ENCODE measurements around the gene ANKMY1. TPM values are rescaled to one million over a fixed set of nuclear protein-coding genes. Genes with fewer than 3 reads are reported as not detected.

The ANKMY1 gene
- 9.7 TPM for polyA plus RNA-seq (ENCODE audit: insufficient read length)

GRCh38 chr2:240557808-240558207 lies at the start of gene ANKMY1:
TSS of gene ANKMY1 (minus strand) at chr2:240557988. CDS start at chr2:240557335, 653 bp downstream.
- DNase-seq (ENCODE audit: low read depth), result no peak

- no peak for DNase-seq (ENCODE audit: low read depth)
Observed at GRCh38 chr2:240605867-240606743, 48.3 kb upstream of the ANKMY1 start.

- no peak for DNase-seq (ENCODE audit: low read depth)
Observed at GRCh38 chr2:240604939-240605716, 47.3 kb upstream of the ANKMY1 start.

- DNase-seq (ENCODE audit: low read depth), result peak; percentile 29
Observed at GRCh38 chr2:240604291-240604938, 46.6 kb upstream of the ANKMY1 start.

- DNase-seq (ENCODE audit: low read depth), result no peak
Observed at GRCh38 chr2:240603846-240604245, 46.1 kb upstream of the ANKMY1 start.

GRCh38 chr2:240603081-240603835 lies 45.5 kb upstream of the ANKMY1 start:
- no peak for DNase-seq (ENCODE audit: low read depth)

- no peak for DNase-seq (ENCODE audit: low read depth)
Observed at GRCh38 chr2:240602266-240603050, 44.7 kb upstream of the ANKMY1 start.

GRCh38 chr2:240601831-240602160 lies 44.0 kb upstream of the ANKMY1 start:
- no peak for DNase-seq (ENCODE audit: low read depth)

GRCh38 chr2:240601061-240601830 lies 43.5 kb upstream of the ANKMY1 start:
- DNase-seq (ENCODE audit: low read depth), result no peak

GRCh38 chr2:240600451-240600961 lies 42.7 kb upstream of the ANKMY1 start:
- no peak for DNase-seq (ENCODE audit: low read depth)

GRCh38 chr2:240599141-240599583 lies 41.4 kb upstream of the ANKMY1 start:
- DNase-seq (ENCODE audit: low read depth), result no peak

GRCh38 chr2:240598311-240598911 lies 40.6 kb upstream of the ANKMY1 start:
- DNase-seq (ENCODE audit: low read depth), result no peak

GRCh38 chr2:240597419-240598181 lies 39.8 kb upstream of the ANKMY1 start:
- DNase-seq (ENCODE audit: low read depth), result no peak

GRCh38 chr2:240597054-240597418 lies 39.2 kb upstream of the ANKMY1 start:
- no peak for DNase-seq (ENCODE audit: low read depth)

- no peak for DNase-seq (ENCODE audit: low read depth)
Observed at GRCh38 chr2:240596491-240596931, 38.7 kb upstream of the ANKMY1 start.

GRCh38 chr2:240596080-240596460 lies 38.3 kb upstream of the ANKMY1 start:
- DNase-seq (ENCODE audit: low read depth), result no peak

GRCh38 chr2:240595381-240596079 lies 37.7 kb upstream of the ANKMY1 start:
- no peak for DNase-seq (ENCODE audit: low read depth)
